CD4-positive, alpha-beta T cell treated with Interleukin-4 for 1 hour (primary cell): ENCODE data around the gene MUC21.
"Not testable (repeated sequence)": the region's sequence is repeated elsewhere in the genome, so short reads cannot be mapped to it uniquely, and the experiment has no call there.

ENCODE experiments used
- DNase-seq, 2 donors: peaks; one replicate each; pipeline ENCODE4 v3.0.0-alpha.2; 2020 to 2022

The MUC21 gene

DNA sequence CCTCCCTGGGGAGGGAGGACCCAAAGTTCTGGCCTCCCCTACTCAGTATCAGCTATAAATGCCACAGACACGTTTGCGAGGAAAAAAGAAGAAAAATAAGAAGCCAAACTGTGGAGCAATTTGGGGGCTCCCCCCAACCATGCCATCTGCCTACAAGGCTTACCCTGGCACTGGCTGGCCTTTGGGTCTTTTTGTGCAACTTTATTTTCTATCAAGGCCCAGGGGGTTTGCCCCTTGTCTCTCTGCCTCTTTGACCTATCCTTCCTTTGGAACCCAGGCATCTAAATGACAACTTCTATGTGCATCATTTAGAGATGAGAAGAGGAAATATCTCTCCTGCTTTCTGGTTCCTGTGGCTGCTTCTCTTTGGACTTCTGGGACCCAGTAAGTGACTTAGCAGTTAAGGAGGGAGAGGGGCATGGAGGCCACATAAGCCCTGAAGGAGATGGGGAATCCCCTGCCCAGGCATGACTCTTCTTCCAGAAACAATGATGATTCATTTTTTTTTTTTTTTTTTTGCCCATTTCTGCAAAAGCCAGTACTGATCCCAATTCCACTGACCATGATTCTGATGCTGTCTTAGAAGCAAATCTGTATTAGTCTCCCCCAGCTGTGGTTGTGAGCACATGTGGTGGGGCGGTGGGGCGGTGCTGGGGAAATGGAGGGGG is 27.0 kb downstream of the MUC21 start, which contains the start of gene MUC22:
MUC22 (plus strand) TSS at position 82 of the 668 bp plus-strand sequence; CDS start at position 315, 233 bp downstream.
- DNase-seq, result no peak

DNA sequence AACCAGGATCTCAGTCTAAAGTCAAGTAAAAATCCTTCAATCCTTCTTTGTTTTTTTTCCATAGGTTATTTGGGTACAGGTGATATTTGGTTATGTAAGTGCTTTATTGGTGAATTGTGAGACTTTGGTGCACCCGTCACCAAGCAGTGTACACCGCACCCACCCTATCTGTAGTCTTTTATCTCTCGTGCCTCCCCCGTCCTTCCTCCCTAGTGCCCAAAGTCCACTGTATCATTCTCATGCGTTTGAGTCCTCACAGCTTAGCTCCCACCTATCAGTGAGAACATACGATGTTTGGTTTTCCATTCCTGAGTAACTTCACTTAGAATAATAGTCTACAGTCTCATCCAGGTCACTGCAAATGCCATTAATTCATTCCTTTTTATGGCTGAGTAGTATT is 27.6 kb downstream of the MUC21 start:
- DNase-seq, result no peak

DNA sequence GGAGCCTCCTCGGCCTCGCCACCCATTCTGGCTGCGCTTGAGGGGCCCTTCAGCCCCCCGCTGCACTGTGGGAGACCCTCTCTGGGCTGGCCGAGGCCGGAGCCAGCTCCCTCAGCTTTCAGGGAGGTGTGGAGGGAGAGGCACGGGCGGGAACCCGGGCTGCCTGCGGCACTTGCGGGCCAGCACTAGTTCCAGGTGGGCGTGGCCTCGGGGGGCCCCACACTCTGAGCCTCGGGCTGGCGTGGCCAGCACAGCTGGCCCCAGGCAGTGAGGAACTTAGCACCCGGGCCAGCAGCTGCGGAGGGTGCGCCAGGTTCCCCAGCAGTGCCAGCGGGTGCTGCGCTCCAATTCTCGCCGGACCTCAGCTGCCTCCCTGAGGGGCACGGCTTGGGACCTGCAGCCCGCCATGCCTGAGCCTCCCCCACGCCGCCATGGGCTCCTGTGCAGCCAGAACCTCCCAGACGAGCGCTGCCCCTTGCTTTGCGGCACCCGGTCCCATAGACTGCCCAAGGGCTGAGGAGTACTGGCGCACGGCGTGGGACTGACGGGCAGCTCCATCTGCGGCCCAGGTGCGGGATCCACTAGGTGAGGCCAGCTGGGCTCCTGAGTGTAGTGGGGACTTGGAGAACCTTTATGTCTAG is 33.3 kb downstream of the MUC21 start:
- no peak for DNase-seq

- DNase-seq, result not testable (repeated sequence)
Observed at GRCh38 chr6:31017436-31017835, 33.9 kb downstream of the MUC21 start.

DNA sequence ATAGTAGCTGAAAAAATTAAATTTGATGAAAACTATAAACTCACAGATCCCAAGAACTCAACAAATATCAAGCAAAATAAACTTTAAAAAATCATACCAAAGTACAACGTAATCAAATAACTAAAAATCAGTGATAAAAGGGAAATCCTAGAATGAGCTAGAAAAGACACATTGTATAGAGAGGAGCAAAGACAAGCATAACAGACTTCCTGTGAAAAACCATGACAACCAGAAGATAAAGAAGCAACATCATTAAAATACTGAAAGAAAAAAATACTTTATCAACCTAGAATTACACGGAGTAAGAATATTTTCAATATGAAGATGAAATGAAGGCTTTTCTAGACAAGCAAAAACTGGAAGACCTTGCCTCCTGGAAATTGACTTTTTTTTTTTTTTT is 36.5 kb downstream of the MUC21 start:
- DNase-seq, result no peak

GRCh38 chr6:31020631-31021255 is 37.2 kb downstream of the MUC21 start:
- DNase-seq, result not testable (repeated sequence)

DNA sequence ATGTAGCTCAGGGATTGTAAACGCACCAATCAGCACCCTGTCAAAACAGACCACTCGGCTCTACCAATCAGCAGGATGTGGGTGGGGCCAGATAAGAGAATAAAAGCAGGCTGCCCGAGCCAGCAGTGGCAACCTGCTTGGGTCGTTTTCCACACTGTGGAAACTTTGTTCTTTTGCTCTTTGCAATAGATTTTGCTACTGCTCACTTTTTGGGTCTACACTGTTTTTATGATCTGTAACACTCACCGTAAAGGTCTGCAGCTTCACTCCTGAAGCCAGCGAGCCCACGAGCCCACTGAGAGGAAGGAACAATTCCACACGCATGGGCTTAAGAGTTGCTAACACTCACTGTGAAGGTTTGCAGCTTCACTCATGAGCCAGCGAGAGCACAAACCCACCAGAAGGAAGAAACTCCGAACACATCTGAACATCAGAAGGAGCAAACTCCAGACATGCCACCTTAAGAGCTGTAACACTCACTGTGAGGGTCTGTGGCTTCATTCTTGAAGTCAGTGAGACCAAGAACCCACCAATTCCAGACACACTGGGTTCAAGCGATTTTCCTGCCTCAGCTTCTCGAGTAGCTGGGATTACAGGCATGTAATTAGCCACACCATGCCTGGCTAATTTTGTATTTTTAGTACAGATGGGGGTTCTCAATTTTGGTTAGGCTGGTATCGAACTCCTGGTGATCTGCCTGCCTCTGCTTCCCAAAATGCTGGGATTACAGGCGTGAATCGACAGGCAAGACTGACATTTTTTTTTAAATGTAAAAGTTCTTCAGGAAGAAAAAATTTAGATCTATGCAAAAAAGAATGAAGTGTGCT is 38.4 kb downstream of the MUC21 start:
- DNase-seq, result not testable (repeated sequence)

DNA sequence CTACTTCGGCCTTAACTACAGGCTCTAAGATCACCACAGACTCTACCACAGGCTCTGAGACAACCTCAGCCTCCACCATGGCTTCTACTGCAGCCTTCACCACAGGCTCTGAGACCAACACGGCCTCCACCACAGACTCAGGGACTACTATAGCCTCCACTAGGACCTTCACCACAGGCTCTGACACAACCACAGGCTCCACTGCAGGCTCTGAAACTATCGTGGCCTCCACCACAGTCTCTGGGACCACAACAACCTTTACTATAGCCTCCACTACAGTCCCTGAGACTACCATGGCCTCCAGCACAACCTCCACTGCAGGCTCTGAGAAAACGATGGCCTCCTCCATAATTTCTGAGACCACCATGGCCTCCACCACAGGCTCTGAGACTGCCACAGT is 42.1 kb downstream of the MUC21 start:
- DNase-seq, result no peak

GRCh38 chr6:31031095-31031494 is 47.6 kb downstream of the MUC21 start:
- no peak for DNase-seq

DNA sequence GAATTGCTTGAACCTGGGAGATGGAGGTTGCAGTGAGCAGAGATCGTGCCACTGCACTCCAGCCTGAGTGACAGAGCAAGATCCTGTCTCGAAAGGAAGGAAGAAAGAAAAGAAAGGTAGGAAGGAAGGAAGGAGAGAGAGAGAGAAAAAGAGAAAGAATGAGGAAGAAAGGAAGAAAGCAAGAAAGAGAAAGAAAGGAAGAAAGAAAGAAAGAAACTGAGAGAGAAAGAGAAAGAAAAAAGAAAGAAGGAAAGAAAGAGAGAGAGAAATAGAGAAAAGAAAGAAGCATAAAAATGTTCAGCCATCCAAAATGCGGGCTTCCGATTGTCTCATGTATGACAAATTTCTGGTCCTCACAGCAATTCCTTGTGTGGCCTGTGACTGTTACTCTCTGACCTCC is 49.6 kb downstream of the MUC21 start:
- no peak for DNase-seq

DNA sequence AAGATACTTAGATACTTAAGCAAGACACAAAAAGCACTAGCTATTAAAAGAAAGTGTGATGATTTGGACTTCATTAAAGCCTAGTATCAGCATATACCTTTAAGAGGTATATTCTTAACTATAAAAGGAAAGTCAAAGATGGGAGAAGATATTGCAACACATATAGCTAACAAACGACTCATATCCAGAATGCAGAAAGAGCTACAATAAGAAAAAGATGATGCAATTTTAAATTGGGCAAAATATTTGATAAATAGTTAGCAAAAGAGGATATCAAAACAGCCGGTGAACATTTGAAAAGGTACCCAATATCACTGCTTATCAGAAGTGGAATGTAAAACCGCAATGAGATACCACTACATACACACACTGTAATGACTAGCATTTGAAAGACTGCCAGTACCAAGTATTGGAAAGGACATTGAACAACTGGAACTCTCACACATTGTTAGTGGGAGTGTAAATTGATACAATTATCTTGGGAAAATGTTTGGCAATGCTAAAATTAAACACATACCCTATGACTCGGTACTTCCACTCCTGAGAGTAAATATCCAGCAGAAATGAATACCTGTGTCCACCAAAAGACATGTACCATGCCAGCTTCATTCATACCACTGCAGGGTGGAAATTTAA is 52.5 kb downstream of the MUC21 start:
- DNase-seq, result no peak

- DNase-seq, result no peak
Observed at GRCh38 chr6:31037169-31037568, 53.7 kb downstream of the MUC21 start.

DNA sequence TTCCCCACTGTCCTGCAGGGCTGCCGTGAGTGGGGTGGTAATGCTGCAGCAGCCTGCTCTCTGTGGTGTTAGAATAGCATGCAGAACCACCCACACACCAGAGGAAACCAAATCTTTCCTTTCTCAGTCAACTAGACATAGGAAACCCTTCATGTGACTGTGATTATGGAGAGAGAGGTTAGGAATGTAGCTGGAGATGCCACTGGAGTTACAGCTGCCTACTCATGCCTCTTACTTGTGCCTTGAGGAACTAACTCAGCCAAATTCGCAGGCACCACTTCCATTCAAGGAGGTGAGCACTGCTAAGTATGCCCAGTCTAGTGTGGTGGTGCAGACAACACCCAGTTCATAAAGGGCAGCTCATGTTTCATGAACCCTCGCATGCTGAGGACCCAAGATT is 54.2 kb downstream of the MUC21 start:
- no peak for DNase-seq

- no peak for DNase-seq
Observed at GRCh38 chr6:31038559-31038958, 55.0 kb downstream of the MUC21 start.
